Smooth muscle cell (in vitro differentiated cells): ENCODE data around the gene METRN. TPM values are rescaled to one million over a fixed set of nuclear protein-coding genes. Genes with fewer than 3 reads are reported as not detected.
A peak's percentile ranks its signal among the peaks of the same experiment; 100 is the strongest.

Source experiments
- DNase-seq: peaks from one replicate; lab custom pipeline; 2025; ENCODE audit not compliant: unreplicated experiment; lab: John Stamatoyannopoulos, UW
- H2AFZ ChIP-seq: fragments of 200-600 bp; sonication (generic); 2 replicates; pipeline ENCODE4 v1.6.0; 2016; ENCODE audit warnings: antibody characterized with exemption, low read depth, mild to moderate bottlenecking
- H3F3A ChIP-seq: fragments of 200-600 bp; sonication (generic); 2 replicates; pipeline ENCODE4 v1.6.0; 2017; ENCODE audit warnings: antibody characterized with exemption, low read depth
- H3K27ac ChIP-seq: fragments of 200-600 bp; sonication (generic); 2 replicates; pipeline ENCODE4 v1.5.1; 2016; ENCODE audit warnings: low read depth, mild to moderate bottlenecking
- H3K27me3 ChIP-seq: fragments of 200-600 bp; sonication (generic); 2 replicates; pipeline ENCODE4 v1.6.1; 2016; ENCODE audit warnings: low read depth, mild to moderate bottlenecking
- H3K36me3 ChIP-seq: fragments of 200-600 bp; sonication (generic); 2 replicates; pipeline ENCODE4 v1.5.1; 2016; ENCODE audit warnings: low read depth
- H3K4me1 ChIP-seq: fragments of 200-600 bp; sonication (generic); 2 replicates; pipeline ENCODE4 v1.5.1; 2016; ENCODE audit warnings: low read depth
- H3K4me2 ChIP-seq: fragments of 200-600 bp; sonication (generic); 2 replicates; pipeline ENCODE4 v1.6.0; 2016; ENCODE audit warnings: mild to moderate bottlenecking
- H3K4me3 ChIP-seq: fragments of 200-600 bp; sonication (generic); 2 replicates; pipeline ENCODE4 v1.5.1; 2016; ENCODE audit warnings: mild to moderate bottlenecking
- H3K79me2 ChIP-seq: fragments of 200-600 bp; sonication (generic); 2 replicates; pipeline ENCODE4 v1.6.0; 2016; ENCODE audit warnings: low read depth, mild to moderate bottlenecking
- H3K9ac ChIP-seq: fragments of 200-600 bp; sonication (generic); 2 replicates; pipeline ENCODE4 v1.6.0; 2016; ENCODE audit warnings: low read depth
- H3K9me3 ChIP-seq: fragments of 200-600 bp; sonication (generic); replicated peaks from 2 replicates; pipeline ENCODE4 v1.5.1; 2016; ENCODE audit warnings: low read depth
- H4K20me1 ChIP-seq: fragments of 200-600 bp; sonication (generic); 2 replicates; pipeline ENCODE4 v1.6.0; 2016; ENCODE audit warnings: low read depth
- WGBS: methylation state at CpG from one replicate; pipeline ENCODE4 v1.1.7; 2016; ENCODE audit warnings: low lambda C conversion rate; 5-methylcytosine and 5-hydroxymethylcytosine counted together
- polyA plus RNA-seq: library from polyadenylated mRNA; unstranded; fragments of >200 nt; fragmentation: Nextera tagmentation; extraction: Ambion mirVana; gene quantifications from 2 replicates; pipeline ENCODE4 v1.2.1, GENCODE V29; 2016
- total RNA-seq: library from RNA; depleted of rRNA; stranded (reverse); fragments of >200 nt; gene quantifications from 2 replicates; pipeline ENCODE4 v1.2.3, GENCODE V29; 2014
- TF ChIP-seq, protein P1 (sequence below): fragments of 200-600 bp; sonication (generic); IDR thresholded peaks from 2 replicates; pipeline ENCODE4 v1.5.1; 2017; ENCODE audit warnings: borderline replicate concordance, mild to moderate bottlenecking, antibody characterized with exemption; ENCODE audit not compliant: insufficient read depth, poor library complexity, severe bottlenecking

METRN gene
- total RNA-seq (30.6 and 39.6 TPM in 2 replicates), polyA plus RNA-seq (170 and 193 TPM in 2 replicates)

DNA sequence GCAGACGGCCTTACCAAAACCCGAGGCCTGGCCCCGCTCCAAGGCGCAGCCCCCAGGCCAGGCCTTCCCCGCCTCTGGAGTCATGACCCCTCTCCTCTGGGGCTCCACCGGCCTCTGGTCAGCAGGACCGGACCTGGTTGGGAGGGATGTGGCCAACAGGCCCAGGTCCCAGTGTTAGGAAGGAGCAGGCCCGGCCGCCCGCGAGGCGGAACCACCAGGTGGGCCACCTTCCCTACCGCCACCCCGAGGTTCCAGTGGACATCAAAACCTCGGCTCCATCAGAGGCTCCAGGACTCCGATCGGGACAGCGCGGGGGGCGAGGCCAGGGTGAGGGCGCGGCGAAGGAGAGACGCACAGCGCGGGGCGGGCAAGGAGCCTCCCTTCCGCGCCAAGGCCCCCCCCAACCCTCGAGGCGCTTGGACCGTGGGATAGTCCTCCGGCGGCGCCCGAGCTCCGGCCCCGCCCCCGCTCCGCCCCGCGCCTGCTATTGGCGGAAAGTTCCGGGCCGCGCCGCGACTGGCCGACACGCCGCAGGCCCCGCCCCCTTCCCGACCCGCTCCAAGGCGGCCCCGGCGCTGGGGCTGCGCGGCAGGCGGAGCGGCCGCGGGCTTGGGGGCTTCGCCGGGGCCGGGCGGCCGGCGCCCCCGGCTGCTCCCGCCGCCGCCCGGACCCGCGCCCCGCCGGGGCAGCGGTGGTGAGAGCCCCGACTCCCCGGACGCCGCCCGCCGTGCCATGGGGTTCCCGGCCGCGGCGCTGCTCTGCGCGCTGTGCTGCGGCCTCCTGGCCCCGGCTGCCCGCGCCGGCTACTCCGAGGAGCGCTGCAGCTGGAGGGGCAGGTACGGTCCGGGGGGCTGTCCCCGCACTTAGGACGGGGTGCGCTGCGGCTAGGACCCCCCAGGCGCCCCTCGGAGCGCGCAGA, at the start of gene METRN:
Gene METRN (plus strand): TSS at position 561 of the 919 bp plus-strand sequence. CDS start 172 bp downstream, at position 733.
- DNase-seq = peak; percentile 77
- Histone ChIP-seq H3F3A (no peaks in the 10 kb centered on the region), H3K9ac (no peak within 1 kb of the TSS), H3K4me1 (peaks cover 13% of the 10 kb centered on the region), H2AFZ (no peak within 1 kb of the TSS), H3K4me3 (peak within 1 kb of the TSS; percentile 61), H3K36me3 (no peaks in the 10 kb centered on the region), H3K79me2 (no peaks in the 10 kb centered on the region), H4K20me1 (peaks cover 8% of the 10 kb centered on the region), H3K27me3 (peaks cover 4% of the 10 kb centered on the region), H3K27ac (no peak within 1 kb of the TSS), H3K9me3 (no peaks in the 10 kb centered on the region), H3K4me2 (peak within 1 kb of the TSS; percentile 99)
- TF ChIP-seq, protein P1, sequence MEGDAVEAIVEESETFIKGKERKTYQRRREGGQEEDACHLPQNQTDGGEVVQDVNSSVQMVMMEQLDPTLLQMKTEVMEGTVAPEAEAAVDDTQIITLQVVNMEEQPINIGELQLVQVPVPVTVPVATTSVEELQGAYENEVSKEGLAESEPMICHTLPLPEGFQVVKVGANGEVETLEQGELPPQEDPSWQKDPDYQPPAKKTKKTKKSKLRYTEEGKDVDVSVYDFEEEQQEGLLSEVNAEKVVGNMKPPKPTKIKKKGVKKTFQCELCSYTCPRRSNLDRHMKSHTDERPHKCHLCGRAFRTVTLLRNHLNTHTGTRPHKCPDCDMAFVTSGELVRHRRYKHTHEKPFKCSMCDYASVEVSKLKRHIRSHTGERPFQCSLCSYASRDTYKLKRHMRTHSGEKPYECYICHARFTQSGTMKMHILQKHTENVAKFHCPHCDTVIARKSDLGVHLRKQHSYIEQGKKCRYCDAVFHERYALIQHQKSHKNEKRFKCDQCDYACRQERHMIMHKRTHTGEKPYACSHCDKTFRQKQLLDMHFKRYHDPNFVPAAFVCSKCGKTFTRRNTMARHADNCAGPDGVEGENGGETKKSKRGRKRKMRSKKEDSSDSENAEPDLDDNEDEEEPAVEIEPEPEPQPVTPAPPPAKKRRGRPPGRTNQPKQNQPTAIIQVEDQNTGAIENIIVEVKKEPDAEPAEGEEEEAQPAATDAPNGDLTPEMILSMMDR = no peak
- 21% methylated on average over 51 of the region's 108 CpGs for WGBS

DNA sequence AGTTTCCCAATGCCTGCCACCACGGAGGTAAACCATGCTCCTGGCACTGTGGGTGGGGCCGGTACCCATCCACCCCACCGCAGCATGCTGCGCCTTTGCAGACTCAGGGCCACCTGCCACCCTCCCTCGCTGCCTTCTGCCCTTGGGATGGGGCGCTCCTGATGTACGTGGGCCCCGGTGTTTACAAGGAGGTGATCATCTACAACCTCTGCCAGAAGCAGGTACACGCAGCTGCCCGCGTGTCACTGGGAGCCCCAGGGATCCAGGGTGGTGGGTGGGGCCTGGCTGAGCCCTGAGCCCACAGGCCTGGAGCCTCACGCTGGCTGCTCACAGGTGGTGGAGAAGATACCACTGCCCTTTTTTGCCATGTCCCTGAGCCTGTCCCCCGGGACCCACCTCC, 48.3 kb upstream of the METRN start:
- Histone ChIP-seq H3F3A (no peaks in the 10 kb centered on the region), H3K9me3 (no peaks in the 10 kb centered on the region), H4K20me1 (peaks cover 18% of the 10 kb centered on the region), H3K36me3 (no peaks in the 10 kb centered on the region), H3K79me2 (peaks cover 22% of the 10 kb centered on the region), H2AFZ (no peak overlapping the region), H3K27me3 (no peaks in the 10 kb centered on the region), H3K4me3 (no peak overlapping the region), H3K4me1 (peaks cover 6% of the 10 kb centered on the region), H3K27ac (no peak overlapping the region), H3K9ac (no peak overlapping the region), H3K4me2 (no peak overlapping the region)
- WGBS = 95% methylated on average over 12 of the region's 13 CpGs
- no peak for DNase-seq
- TF ChIP-seq, protein P1 = no peak

DNA sequence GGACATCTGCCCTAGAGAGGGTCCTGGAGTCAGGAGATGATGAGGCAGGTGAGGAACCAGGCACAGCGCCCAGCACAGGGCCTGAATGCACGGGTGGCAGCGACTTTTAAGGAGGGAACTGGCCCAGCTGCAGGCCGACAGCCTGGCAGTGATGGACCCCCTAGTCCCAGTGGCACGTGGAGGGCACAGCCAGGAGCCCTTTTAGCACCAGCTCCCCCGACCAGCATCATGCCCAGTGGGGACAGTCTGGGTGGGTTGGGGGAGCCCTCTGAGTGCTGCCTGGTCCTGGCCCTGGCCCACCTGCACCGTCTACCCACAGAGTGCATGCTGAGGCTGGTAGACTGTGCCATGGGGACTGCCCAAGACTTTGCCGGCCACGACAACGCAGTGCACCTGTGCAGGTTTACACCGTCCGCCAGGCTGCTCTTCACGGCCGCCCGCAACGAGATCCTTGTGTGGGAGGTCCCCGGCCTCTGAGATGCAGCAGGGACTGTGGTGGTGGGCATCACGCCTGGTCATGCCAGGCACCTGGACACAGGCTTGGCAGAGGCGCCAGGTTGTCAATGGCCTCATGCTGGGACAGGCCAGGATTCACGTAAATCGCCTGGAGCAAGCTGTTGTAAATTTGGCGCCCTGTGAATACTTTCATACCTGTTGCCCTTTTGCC, 47.7 kb upstream of the METRN start:
- WGBS = 88% methylated on average over 22 of the region's 22 CpGs
- TF ChIP-seq, protein P1 = no peak
- no peaks in the 10 kb centered on the region for H3K27me3 ChIP-seq

More for the DNA sequence above, 47.7 kb upstream of the METRN start:
- Histone ChIP-seq H4K20me1 (peaks cover 23% of the 10 kb centered on the region), H3K9me3 (no peaks in the 10 kb centered on the region), H3K4me2 (peak overlapping the region; percentile 99), H3K4me1 (peaks cover 6% of the 10 kb centered on the region), H2AFZ (no peak overlapping the region), H3K4me3 (no peak overlapping the region), H3K9ac (no peak overlapping the region), H3F3A (no peaks in the 10 kb centered on the region), H3K27ac (no peak overlapping the region), H3K79me2 (peaks cover 22% of the 10 kb centered on the region), H3K36me3 (no peaks in the 10 kb centered on the region)
- no peak for DNase-seq
